ENCODE results near the gene ZNF778. TPM values are rescaled to one million over a fixed set of nuclear protein-coding genes. Genes with fewer than 3 reads are reported as not detected.
A peak's percentile ranks its signal among the peaks of the same experiment; 100 is the strongest.

ZNF778 gene
- polyA plus RNA-seq, 1 of the 3 experiments (the other 2 are of a cell fraction), result 10.8 TPM

DNA sequence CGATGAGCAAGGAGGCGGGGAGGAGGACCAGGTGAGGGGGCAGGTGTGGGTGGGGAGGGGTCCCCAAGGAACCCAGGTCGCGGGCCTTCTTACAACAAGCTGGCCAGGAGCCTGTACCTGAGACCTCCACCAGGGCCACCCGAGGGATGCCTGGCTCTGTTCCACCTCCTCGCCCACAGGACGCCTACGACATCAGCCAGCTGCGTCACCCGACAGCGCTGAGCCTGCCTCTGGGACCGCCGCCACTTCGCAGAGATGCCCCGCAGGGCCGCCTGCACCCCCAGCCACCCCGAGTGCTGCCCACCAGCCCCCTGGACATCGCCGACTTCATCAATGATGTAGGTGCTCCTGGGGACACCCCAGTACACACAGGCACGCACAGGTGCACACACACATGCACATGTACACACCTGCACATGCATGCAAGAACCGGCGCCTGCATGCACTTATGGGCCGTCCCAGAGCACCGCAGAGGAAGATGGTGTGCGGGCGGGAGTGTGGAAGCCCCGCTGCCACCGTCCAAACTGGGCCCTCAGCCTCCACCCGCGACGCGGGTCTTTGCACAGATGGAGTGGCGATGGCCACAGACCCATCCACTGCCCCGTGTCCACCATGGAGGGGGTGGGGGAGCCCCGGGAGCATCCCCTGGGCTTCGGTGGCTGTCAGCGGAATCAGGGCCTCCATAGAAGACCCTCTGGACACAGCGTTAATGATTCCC is 23.8 kb upstream of the ZNF778 start (continued):
- TF ChIP-seq, protein P1, sequence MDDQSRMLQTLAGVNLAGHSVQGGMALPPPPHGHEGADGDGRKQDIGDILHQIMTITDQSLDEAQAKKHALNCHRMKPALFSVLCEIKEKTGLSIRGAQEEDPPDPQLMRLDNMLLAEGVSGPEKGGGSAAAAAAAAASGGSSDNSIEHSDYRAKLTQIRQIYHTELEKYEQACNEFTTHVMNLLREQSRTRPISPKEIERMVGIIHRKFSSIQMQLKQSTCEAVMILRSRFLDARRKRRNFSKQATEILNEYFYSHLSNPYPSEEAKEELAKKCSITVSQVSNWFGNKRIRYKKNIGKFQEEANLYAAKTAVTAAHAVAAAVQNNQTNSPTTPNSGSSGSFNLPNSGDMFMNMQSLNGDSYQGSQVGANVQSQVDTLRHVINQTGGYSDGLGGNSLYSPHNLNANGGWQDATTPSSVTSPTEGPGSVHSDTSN (IDR thresholded peaks at IDR 0.05), result no peak
- TF ChIP-seq NFIC (IDR thresholded peaks at IDR 0.05; ENCODE audit: borderline replicate concordance) (no peak), RCOR1 (IDR thresholded peaks at IDR 0.05; ENCODE audit: low read length) (no peak)

DNA sequence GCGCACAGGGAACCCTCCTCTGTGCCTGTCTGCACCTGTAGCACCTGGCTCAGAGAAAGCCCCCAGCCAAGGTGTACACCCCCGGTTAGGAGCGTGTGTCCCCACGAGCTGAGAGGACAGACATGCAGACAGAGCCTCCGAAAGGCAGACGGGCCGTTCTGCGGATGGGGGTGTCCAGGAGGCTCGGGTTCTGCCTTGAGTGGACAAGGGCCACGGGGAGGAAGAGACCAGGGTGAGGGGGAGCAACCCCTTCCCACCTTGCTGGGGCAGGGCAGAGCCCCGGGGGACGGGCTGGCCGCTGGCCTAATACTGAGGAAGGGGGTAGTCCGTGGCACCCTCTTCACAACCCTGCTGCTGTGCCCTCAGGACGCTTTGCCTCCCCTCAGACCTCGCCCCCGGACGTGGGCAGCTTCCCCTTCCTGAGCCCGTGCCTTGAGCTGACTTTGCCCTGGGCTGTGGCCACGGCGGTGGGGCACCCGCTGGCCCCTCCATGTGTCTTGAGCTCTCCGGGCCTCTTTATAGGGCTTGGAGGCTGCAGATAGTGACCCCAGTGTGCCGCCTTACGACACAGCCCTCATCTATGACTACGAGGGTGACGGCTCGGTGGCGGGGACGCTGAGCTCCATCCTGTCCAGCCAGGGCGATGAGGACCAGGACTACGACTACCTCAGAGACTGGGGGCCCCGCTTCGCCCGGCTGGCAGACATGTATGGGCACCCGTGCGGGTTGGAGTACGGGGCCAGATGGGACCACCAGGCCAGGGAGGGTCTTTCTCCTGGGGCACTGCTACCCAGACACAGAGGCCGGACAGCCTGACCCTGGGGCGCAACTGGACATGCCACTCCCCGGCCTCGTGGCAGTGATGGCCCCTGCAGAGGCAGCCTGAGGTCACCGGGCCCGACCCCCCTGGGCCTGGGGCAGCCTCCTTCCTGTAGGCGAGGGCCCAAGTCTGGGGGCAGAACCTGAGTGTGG is 22.9 kb upstream of the ZNF778 start:
- no peak overlapping the region for H3K9ac ChIP-seq
- no peak overlapping the region for H3K27ac ChIP-seq (ENCODE audit: low read depth in 2 of 2, low read length in 1 of 2)
- H3K4me2 ChIP-seq, result no peak overlapping the region
- H3K4me3 ChIP-seq (ENCODE audit: low read depth in 2 of 2, low read length in 1 of 2), result no peak overlapping the region
- ChIA-PET CTCF (no interaction called here), POLR2A (no interaction called here)
- H3K9me3 ChIP-seq, result no peaks in the 10 kb centered on the region
- H3K79me2 ChIP-seq (ENCODE audit: insufficient read depth), result no peaks in the 10 kb centered on the region
- no peaks in the 10 kb centered on the region for H3K9me2 ChIP-seq
- H3K4me1 ChIP-seq (ENCODE audit: control insufficient read depth in 1 of 2, insufficient read depth in 2 of 2, low read depth in 1 of 2, low read length in 1 of 2), result peaks cover 0 to 15% of the 10 kb centered on the region in 2 experiments; a peak in 1 of 4 replicates
- TF ChIP-seq EZH2phosphoT487 (IDR thresholded peaks at IDR 0.05; ENCODE audit: borderline replicate concordance, low read depth) (no peak), TAF1 (IDR thresholded peaks at IDR 0.05; ENCODE audit: borderline replicate concordance, low read depth, low read length) (no peak)
- 93% methylated on average over 22 of the region's 45 CpGs for WGBS (ENCODE audit: low lambda C conversion rate)
- no peak overlapping the region for H2AFZ ChIP-seq (ENCODE audit: low read depth)
- no peaks in the 10 kb centered on the region for H3K36me3 ChIP-seq (replicated peaks in 1 of 2; ENCODE audit: control insufficient read depth in 1 of 2, insufficient read depth in 2 of 2, low read length in 1 of 2)
- no peaks in the 10 kb centered on the region for H4K20me1 ChIP-seq (ENCODE audit: insufficient read depth)
- H3F3A ChIP-seq (replicated peaks; ENCODE audit: insufficient read depth), result peaks cover 3% of the 10 kb centered on the region
- peaks cover 9% of the 10 kb centered on the region for H3K27me3 ChIP-seq (ENCODE audit: insufficient read depth)
- peak; percentile 19 for DNase-seq

DNA sequence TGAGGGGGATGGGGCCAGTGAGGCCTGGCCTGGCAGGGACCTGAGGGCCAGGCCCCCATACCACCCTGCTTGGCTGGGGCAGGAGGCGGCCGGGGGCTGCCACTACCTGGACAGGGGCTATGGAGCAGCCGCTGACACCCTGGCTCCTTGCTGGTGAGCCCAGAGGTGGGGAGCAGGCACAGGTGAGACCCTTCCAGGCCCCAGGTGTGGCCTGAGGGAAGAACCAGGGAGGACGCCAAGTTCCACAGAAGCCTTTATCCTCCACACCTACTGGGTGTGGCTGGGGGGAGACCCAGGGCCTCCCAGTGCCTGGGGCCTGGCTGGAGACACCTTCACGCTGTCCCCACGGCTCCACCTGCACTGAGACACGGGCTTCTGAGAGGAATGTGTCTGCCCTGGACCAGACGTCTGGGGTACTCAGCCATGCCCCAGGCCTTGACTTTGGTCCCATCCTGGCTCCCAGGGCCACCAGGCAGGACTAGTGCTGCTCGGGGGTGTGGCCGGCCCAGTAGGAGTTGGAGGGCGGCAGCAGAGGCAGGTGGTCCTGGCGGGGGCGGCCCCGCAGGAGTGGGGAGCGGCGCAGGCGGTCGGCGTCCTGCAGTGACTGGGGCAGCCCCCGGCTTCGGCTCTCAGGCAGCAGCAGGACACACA is 21.9 kb upstream of the ZNF778 start:
- Histone ChIP-seq H2AFZ (ENCODE audit: low read depth) (no peak overlapping the region), H3K9me2 (no peaks in the 10 kb centered on the region), H3K79me2 (ENCODE audit: insufficient read depth) (no peaks in the 10 kb centered on the region), H3F3A (replicated peaks; ENCODE audit: insufficient read depth) (peaks cover 3% of the 10 kb centered on the region), H4K20me1 (ENCODE audit: insufficient read depth) (no peaks in the 10 kb centered on the region), H3K9ac (no peak overlapping the region), H3K4me2 (no peak overlapping the region), H3K9me3 (no peaks in the 10 kb centered on the region), H3K27ac (ENCODE audit: low read depth in 2 of 2, low read length in 1 of 2) (no peak overlapping the region), H3K4me1 (ENCODE audit: control insufficient read depth in 1 of 2, insufficient read depth in 2 of 2, low read depth in 1 of 2, low read length in 1 of 2) (peaks cover 0 to 15% of the 10 kb centered on the region in 2 experiments; a peak in 1 of 4 replicates), H3K27me3 (ENCODE audit: insufficient read depth) (peaks cover 12% of the 10 kb centered on the region), H3K36me3 (replicated peaks in 1 of 2; ENCODE audit: control insufficient read depth in 1 of 2, insufficient read depth in 2 of 2, low read length in 1 of 2) (no peaks in the 10 kb centered on the region), H3K4me3 (ENCODE audit: low read depth in 2 of 2, low read length in 1 of 2) (no peak overlapping the region)
- 69% methylated on average over 9 of the region's 21 CpGs for WGBS (ENCODE audit: low lambda C conversion rate)
- no peak for DNase-seq
- ChIA-PET POLR2A (no interaction called here), CTCF (no interaction called here)
- TF ChIP-seq, protein P2, sequence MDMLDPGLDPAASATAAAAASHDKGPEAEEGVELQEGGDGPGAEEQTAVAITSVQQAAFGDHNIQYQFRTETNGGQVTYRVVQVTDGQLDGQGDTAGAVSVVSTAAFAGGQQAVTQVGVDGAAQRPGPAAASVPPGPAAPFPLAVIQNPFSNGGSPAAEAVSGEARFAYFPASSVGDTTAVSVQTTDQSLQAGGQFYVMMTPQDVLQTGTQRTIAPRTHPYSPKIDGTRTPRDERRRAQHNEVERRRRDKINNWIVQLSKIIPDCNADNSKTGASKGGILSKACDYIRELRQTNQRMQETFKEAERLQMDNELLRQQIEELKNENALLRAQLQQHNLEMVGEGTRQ (IDR thresholded peaks at IDR 0.05; ENCODE audit: borderline replicate concordance, low read depth, low read length), result no peak
- TF ChIP-seq NRF1 (IDR thresholded peaks at IDR 0.05; ENCODE audit: low read depth, low read length) (no peak), YY1 (IDR thresholded peaks at IDR 0.05; ENCODE audit: low read depth) (no peak), FOXM1 (IDR thresholded peaks at IDR 0.05; ENCODE audit: low read depth) (no peak), SIN3A (IDR thresholded peaks at IDR 0.05; ENCODE audit: borderline replicate concordance, low read depth, low read length) (no peak), RFX5 (IDR thresholded peaks at IDR 0.05; ENCODE audit: low read length) (no peak), SMC3 (IDR thresholded peaks at IDR 0.05; ENCODE audit: low read depth, low read length) (no peak), EP300 (IDR thresholded peaks at IDR 0.05; ENCODE audit: borderline replicate concordance in 1 of 2, low read depth in 1 of 2, low read length in 1 of 2) (no peak), FOSL2 (IDR thresholded peaks at IDR 0.05; ENCODE audit: borderline replicate concordance, low read depth) (no peak)
- TF ChIP-seq, protein P3, sequence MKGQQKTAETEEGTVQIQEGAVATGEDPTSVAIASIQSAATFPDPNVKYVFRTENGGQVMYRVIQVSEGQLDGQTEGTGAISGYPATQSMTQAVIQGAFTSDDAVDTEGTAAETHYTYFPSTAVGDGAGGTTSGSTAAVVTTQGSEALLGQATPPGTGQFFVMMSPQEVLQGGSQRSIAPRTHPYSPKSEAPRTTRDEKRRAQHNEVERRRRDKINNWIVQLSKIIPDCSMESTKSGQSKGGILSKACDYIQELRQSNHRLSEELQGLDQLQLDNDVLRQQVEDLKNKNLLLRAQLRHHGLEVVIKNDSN (IDR thresholded peaks at IDR 0.05; ENCODE audit: borderline replicate concordance, low read depth), result no peak
- TF ChIP-seq, protein P4, sequence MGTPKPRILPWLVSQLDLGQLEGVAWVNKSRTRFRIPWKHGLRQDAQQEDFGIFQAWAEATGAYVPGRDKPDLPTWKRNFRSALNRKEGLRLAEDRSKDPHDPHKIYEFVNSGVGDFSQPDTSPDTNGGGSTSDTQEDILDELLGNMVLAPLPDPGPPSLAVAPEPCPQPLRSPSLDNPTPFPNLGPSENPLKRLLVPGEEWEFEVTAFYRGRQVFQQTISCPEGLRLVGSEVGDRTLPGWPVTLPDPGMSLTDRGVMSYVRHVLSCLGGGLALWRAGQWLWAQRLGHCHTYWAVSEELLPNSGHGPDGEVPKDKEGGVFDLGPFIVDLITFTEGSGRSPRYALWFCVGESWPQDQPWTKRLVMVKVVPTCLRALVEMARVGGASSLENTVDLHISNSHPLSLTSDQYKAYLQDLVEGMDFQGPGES (IDR thresholded peaks at IDR 0.05; ENCODE audit: low read depth, low read length), result no peak
